Raji (cell line): ENCODE results near the gene STK11.

Experiments used
- POLR2A ChIP-seq: IDR thresholded peaks from 2 replicates; pipeline ENCODE4 v1.6.1; 2011; ENCODE audit warnings: low read depth, low read length, control low read depth; ENCODE audit not compliant: insufficient read depth

The STK11 gene

GRCh38 chr19:1214299-1214861 lies 8.8 kb downstream of the STK11 start:
- TF ChIP-seq POLR2A = no peak

GRCh38 chr19:1214862-1215731 lies 9.5 kb downstream of the STK11 start:
- TF ChIP-seq POLR2A = no peak

- TF ChIP-seq POLR2A = no peak
Observed at GRCh38 chr19:1216756-1217155, 11.2 kb downstream of the STK11 start.

GRCh38 chr19:1217366-1217765 lies 11.8 kb downstream of the STK11 start:
- no peak for TF ChIP-seq POLR2A

DNA sequence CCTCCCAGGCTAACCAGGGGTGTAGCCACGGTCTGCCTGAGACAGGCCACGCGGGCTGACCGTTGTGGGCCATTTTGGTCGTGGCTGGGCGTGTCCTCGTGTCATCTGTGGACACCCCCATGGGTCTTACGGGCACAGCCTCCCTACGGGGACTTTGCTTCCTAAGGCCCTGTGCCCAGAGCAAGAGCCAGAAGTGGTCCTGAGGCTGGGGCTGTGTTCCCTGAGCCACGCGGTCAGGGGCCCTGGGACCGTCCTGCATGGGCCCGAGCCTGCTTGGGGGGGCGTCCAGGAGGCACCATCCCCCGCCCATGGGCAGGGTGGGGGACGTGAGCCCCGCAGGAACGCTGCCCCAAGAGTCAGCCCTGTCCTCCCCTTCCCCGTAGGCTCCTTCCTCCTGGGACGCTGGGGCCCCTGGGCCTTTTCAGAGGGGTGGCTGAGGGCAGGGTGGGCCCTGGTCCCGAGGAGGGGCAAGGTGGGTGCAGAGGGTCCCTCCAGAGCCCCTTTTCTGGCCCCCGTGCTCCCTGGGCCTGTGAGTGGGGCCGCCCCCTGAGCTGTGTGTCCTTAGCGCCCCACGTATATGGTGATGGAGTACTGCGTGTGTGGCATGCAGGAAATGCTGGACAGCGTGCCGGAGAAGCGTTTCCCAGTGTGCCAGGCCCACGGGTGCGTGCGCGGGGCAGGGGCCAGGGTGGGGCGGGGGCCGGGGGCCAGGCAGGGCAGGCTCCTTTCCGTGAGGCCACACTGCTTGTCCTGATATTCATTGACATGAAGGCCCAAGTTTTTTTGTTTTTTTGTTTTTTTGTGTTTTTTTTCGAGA lies 13.4 kb downstream of the STK11 start:
- no peak for TF ChIP-seq POLR2A

DNA sequence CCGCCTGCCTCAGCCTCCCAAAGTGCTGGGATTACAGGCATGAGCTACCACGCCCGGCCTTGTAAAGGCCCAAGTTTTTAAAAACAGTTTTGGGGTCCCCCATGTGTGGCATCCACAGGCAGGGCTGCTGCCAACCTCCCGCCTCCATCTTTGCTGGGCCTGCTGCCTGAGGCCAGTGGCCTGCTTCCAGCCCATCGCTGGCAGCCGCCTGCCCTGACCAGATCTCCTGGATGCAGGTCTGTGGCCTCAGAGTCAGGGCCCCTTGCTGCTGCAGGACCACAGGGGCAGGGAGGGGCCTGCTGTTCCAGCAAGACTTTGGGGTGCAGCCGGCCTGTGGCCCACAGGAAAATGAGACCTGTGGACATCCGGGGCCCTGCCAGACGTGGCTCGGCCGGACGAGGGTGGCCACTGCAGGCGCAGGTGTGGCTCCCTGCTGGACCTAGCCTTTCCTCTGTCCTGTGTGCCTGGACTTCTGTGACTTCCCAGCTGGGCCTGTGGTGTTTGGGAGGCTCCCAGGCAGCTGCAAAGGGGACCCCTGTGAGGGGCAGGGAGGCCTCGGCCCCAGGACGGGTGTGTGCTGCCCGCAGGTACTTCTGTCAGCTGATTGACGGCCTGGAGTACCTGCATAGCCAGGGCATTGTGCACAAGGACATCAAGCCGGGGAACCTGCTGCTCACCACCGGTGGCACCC lies 14.4 kb downstream of the STK11 start:
- no peak for TF ChIP-seq POLR2A

DNA sequence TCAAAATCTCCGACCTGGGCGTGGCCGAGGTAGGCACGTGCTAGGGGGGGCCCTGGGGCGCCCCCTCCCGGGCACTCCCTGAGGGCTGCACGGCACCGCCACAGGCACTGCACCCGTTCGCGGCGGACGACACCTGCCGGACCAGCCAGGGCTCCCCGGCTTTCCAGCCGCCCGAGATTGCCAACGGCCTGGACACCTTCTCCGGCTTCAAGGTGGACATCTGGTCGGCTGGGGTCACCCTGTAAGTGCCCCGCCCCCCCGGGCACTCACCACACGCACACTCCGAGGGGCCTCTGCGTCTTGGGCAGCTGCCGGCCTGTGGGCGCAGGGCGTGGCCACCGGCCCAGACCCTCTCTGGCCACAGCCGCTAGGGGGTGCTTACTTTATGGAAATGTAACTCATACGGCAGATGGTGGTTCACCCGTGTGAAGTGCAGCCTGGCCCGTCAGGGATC lies 14.9 kb downstream of the STK11 start:
- TF ChIP-seq POLR2A = no peak

DNA sequence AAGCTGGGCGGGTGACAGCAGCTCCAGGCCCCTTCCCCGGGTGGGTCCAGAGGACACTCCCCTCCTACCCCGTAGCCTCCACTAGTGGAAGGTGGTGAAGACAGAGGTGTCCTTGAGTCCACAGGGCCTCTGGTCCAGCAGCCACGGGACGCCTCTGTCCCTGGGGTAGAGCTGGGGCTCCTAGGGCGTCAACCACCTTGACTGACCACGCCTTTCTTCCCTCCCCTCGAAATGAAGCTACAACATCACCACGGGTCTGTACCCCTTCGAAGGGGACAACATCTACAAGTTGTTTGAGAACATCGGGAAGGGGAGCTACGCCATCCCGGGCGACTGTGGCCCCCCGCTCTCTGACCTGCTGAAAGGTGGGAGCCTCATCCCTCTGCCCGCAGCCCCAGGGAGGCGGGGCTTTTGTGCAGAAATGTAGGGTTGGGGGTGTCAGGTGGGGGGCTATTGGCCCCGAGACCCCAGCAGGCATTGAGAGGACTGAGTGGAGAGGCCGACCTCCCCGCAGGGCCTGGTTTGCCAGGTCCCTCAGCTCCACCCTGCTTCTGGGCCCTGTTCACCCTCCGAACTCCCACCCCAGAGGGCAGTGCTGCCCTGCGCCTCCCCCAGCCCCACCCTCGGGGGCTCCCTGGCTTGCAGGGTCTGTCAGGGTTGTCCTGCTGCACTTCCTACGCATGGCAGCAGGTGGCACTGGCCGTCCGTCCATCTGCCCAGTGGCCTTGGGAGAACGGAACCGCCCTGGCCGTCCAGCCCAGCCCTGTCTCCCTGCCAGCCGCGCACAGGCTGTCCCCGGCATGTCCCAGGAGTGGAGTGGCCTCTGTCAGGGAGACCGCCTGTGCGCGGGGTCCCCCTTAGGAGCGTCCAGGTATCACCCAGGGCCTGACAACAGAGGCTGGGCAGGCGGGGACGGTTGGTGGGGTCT lies 15.7 kb downstream of the STK11 start:
- no peak for TF ChIP-seq POLR2A

- TF ChIP-seq POLR2A = no peak
Observed at GRCh38 chr19:1221904-1222255, 16.3 kb downstream of the STK11 start.

DNA sequence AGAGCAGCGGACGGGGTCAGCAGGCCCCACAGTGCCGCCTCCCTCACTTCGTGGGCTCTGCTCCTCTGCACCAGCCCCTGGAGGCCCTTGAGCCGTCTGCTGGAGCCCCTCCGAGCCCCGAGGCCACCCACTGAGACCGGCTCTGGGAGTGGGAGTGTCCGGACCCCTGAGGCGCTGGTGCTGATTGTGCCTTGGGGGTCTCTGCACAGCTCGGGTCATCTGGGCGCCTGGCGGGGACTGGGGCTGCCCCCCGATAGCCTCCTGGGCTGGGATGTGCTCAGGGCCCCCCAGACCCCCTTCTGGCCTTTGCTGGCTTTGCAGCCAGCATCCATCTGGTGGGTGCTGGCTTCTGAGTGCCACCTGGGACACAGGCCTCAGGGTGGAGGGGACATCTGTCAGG lies 16.8 kb downstream of the STK11 start:
- no peak for TF ChIP-seq POLR2A

DNA sequence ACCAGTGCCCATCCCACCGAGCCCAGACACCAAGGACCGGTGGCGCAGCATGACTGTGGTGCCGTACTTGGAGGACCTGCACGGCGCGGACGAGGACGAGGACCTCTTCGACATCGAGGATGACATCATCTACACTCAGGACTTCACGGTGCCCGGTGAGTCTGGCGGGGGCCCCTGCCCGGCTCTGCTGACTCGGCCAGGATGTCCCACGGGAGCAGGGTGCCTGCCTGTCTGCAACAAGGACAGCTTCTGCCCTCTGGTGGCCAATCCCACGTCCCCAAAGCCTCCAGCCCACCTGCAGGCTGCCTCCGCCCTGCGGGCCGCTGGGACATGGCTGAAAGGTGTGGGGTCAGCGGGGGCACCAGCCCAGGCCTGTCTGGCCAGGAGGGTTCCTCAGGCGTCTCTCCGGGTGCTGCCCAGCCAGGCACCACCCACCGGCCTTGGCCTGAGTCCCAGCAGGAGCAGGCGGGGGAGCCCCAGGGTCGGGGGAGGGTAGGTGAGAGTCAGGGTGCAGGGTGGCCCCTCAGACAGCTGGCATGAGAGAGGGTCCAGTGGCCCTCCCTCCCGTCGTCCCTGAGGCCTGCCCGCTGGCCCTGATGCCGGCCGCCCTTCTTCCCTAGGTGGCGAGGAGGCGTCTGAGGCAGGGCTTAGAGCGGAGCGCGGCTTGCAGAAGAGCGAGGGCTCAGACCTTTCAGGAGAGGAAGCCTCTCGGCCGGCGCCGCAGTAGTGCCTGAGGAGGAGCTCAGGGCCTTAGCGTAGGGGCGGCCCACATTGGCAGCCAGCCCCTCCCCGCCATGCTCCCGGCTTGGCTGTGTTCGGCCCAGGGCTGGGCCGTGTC lies 17.7 kb downstream of the STK11 start:
- TF ChIP-seq POLR2A = no peak

DNA sequence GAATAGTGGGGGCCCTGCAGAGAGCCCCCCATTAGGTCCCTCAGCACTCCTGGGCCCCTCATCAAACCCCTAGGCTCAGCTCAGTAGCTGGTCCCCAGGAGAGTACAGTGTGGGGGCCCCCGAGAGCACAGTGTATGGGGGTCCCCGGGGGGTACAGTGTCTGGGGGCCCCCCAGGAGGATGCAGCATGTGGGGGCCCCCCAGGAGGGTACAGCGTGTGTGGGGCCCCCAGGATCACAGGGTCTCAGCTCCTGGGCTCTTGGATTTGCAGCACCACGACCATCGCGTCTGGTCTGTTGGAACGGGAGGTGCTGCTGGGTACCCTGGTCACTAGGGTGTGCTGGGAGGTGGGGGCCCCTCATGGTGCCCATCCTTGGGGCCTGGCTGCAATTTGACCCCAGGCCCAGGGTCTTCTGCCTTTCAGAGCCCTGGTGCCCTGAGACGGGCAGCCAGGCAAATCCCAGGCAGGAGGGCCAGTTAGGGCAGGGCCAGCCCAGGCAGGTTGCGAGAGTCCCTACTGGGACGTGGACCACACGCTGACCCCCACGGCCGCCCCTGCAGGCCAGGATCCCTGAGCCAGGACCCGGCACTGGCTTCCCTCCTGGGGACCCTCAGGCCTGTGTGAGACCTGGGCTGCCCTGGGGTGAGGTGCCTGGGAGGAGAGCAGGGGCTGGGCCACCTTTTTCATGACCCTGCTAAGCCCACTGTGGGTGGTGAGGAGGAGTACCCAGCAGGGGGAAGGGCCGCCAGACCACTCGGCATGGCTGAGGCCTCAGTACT lies 18.7 kb downstream of the STK11 start:
- TF ChIP-seq POLR2A = no peak

DNA sequence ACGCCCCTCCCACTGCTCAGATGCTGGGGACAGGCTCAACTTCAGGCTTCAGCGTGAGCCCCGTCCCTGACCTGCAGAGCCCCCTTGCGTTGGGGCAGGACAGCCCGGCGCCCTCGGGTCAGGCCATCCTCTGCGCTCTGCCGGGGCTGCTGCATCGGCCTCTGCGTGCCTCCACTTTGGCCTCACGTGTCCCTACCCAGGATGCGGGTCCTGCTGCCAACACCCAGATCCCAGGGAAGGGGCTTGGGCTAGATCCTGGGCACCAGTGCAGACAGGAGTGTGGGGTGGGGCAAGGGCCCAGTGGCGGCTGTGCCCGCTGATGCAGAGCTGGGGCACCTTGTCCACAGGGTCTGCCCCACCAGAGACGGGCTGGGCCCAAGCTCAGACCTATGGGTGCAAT lies 19.3 kb downstream of the STK11 start:
- no peak for TF ChIP-seq POLR2A
